ENCODE data around the gene CCDC88B. TPM values are rescaled to one million over a fixed set of nuclear protein-coding genes. Genes with fewer than 3 reads are reported as not detected.

CCDC88B gene
- total and polyA plus RNA-seq, 9 of the 15 experiments (the other 6 are each of a cell fraction or from before 2014, with no cell fraction given), result 0.13 to 18.1 (median 7.9) TPM

DNA sequence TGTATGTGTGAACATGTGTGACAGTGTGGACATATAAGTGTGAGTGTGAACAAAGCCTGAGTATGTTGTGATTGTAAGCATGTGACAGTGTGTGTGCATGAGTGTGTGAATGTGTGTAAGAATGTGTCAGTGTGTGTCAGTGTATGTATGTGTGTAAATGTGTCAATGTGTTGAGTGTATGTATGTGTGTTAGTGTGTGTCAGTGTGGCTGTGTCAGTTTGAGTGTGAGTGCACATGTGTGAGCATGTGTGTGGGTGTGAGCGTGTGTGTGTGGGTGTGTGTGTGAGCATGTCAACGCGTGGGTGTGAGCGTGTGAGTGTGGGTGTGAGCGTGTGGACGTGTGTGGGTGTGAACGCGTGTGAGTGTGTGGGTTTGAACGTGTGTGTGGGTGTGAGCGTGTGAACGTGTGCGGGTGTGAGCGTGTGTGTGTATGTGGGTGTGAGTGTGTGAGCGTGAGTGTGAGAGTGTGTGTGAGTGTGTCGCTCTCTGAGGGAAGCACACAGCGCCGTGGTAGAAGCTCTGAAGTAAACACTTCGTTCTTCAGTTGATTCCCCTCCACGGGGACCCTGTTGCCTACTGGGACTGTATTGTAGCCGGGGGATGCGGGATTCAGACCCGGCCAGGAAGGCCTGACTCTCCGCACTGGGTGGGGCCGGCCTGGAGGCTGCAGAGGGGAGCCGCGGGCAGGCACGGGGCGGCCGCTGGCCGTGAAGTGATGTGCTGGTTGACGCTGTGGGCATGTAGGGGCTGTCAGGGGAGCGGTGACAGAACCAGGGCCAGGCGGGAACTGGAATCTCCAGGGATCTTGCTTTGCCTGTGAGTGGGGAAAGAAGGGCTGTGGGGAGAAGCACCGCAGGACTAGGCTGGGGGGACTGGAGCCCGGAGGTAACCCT is 40.1 kb downstream of the CCDC88B start (continued):
- TF ChIP-seq SNIP1 (IDR thresholded peaks at IDR 0.05; ENCODE audit: low read depth), result no peak
- TF ChIP-seq, protein P1, sequence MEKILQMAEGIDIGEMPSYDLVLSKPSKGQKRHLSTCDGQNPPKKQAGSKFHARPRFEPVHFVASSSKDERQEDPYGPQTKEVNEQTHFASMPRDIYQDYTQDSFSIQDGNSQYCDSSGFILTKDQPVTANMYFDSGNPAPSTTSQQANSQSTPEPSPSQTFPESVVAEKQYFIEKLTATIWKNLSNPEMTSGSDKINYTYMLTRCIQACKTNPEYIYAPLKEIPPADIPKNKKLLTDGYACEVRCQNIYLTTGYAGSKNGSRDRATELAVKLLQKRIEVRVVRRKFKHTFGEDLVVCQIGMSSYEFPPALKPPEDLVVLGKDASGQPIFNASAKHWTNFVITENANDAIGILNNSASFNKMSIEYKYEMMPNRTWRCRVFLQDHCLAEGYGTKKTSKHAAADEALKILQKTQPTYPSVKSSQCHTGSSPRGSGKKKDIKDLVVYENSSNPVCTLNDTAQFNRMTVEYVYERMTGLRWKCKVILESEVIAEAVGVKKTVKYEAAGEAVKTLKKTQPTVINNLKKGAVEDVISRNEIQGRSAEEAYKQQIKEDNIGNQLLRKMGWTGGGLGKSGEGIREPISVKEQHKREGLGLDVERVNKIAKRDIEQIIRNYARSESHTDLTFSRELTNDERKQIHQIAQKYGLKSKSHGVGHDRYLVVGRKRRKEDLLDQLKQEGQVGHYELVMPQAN (IDR thresholded peaks at IDR 0.05; ENCODE audit: borderline replicate concordance), result no peak
- no peak for TF ChIP-seq TAF1 (IDR thresholded peaks at IDR 0.05; ENCODE audit: control insufficient read depth, extremely low read depth, insufficient read depth, low read length, severe bottlenecking)
- TF ChIP-seq MYNN (IDR thresholded peaks at IDR 0.05), result peak; percentile 47; the same call in 1 of the 2 replicates
- no peak for TF ChIP-seq MYNN (CRISPR knock-in tag; IDR thresholded peaks at IDR 0.05)
- TF ChIP-seq EGR1 (conservative IDR thresholded peaks at IDR 0.05), result peak; percentile 68
- TF ChIP-seq C11orf30 (IDR thresholded peaks at IDR 0.05; ENCODE audit: low read depth), result no peak
- TF ChIP-seq POU5F1 (IDR thresholded peaks at IDR 0.05; ENCODE audit: borderline replicate concordance, low read depth, low read length, partially characterized antibody), result no peak
- TF ChIP-seq HNRNPL (IDR thresholded peaks at IDR 0.05; ENCODE audit: low read depth, low read length), result no peak
- no peak for TF ChIP-seq JUN (IDR thresholded peaks at IDR 0.05; ENCODE audit: borderline replicate concordance, low read depth, low read length)
- no peak for TF ChIP-seq JUN (CRISPR knock-in tag; IDR thresholded peaks at IDR 0.05; ENCODE audit: borderline replicate concordance)
- no peak for TF ChIP-seq ATF1 (CRISPR knock-in tag; IDR thresholded peaks at IDR 0.05)
- TF ChIP-seq ATF1 (tag; IDR thresholded peaks at IDR 0.05), result no peak
- TF ChIP-seq, protein P2, sequence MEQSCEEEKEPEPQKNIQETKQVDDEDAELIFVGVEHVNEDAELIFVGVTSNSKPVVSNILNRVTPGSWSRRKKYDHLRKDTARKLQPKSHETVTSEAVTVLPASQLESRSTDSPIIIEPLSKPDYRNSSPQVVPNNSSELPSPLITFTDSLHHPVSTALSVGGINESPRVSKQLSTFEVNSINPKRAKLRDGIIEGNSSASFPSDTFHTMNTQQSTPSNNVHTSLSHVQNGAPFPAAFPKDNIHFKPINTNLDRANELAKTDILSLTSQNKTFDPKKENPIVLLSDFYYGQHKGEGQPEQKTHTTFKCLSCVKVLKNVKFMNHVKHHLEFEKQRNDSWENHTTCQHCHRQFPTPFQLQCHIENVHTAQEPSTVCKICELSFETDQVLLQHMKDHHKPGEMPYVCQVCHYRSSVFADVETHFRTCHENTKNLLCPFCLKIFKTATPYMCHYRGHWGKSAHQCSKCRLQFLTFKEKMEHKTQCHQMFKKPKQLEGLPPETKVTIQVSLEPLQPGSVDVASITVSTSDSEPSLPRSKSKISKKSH (CRISPR knock-in tag; IDR thresholded peaks at IDR 0.05), result no peak
- no peak for TF ChIP-seq ZNF324 (CRISPR knock-in tag; IDR thresholded peaks at IDR 0.05)
- TF ChIP-seq, protein P3, sequence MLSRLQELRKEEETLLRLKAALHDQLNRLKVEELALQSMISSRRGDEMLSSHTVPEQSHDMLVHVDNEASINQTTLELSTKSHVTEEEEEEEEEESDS (CRISPR knock-in tag; IDR thresholded peaks at IDR 0.05), result no peak
- TF ChIP-seq ZBTB12 (CRISPR knock-in tag; IDR thresholded peaks at IDR 0.05), result no peak
- TF ChIP-seq SFPQ (IDR thresholded peaks at IDR 0.05; ENCODE audit: low read depth, low read length), result no peak
- TF ChIP-seq ZNF584 (CRISPR knock-in tag; IDR thresholded peaks at IDR 0.05; ENCODE audit: low read depth), result no peak
- no peak for TF ChIP-seq ADNP (tag; IDR thresholded peaks at IDR 0.05)
- no peak for TF ChIP-seq SMAD1 (IDR thresholded peaks at IDR 0.05; ENCODE audit: low read depth, low read length, partially characterized antibody)
